ENCODE data around the gene DEFB125. TPM values are rescaled to one million over a fixed set of nuclear protein-coding genes. Genes with fewer than 3 reads are reported as not detected.

Gene DEFB125, protein sequence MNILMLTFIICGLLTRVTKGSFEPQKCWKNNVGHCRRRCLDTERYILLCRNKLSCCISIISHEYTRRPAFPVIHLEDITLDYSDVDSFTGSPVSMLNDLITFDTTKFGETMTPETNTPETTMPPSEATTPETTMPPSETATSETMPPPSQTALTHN
- not detected in 2 replicates for total RNA-seq (2012; rRNA removed)

- peaks cover 3% of the 10 kb centered on the region for H3K27me3 ChIP-seq (ENCODE audit: control insufficient read depth, insufficient read depth, low read length)
- H3K4me3 ChIP-seq (ENCODE audit: low read length): no peak within 1 kb of the TSS
- H3K9ac ChIP-seq (ENCODE audit: low read depth, low read length): no peak within 1 kb of the TSS
- H3K4me1 ChIP-seq (ENCODE audit: control insufficient read depth, insufficient read depth, low read length): no peaks in the 10 kb centered on the region
- no peak within 1 kb of the TSS for H3K4me2 ChIP-seq (ENCODE audit: low read length)
- no peaks in the 10 kb centered on the region for H3K36me3 ChIP-seq (ENCODE audit: insufficient read depth, low read length)
- no peaks in the 10 kb centered on the region for H3K9me3 ChIP-seq (replicated peaks; ENCODE audit: low read length)
These were observed at the start of gene DEFB125 for GRCh38 chr20:87401-87800. TSS of gene DEFB125 (plus strand) at chr20:87672. CDS start at chr20:87710, 38 bp downstream.

DNA sequence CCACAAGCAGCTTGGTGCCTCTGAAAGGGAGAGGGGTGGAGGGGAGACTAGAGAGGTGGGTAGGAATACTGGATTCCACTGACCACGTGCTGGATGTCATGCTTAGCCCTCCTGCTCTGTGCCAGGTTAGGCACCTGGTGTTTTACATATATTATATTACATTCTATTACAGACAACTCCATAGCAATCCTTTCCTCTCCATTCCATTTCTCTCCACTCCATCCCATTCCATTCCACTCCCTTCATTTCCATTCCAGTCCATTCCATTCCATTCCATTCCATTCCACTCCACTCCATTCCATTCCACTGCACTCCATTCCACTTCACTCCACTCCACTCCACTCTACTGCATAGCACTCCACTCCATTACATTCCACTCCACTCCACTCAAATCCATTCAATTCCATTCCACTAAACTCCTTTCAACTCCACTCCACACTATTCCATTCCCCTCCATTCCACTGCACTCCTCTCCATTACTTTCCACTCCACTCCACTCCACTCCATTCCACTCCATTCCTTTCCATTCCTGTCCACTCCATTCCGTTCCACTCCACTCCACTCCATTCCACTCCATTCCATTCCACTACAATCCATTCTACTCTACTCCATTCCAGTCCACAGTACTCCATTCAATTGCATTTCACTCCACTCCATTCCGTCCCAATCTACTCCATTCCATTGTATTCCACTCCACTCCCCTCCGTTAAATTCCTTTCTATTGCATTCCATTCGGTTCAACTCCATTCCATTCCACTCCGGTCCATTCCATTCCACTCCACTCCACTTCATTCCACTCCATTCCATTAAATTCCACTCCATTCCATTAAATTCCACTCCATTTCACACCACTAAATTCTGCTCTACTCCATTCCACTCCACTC, 27.2 kb upstream of the DEFB125 start:
- Histone ChIP-seq H3K36me3 (ENCODE audit: insufficient read depth, low read length) (no peaks in the 10 kb centered on the region), H3K4me3 (ENCODE audit: low read length) (no peak overlapping the region), H3K4me1 (ENCODE audit: control insufficient read depth, insufficient read depth, low read length) (no peaks in the 10 kb centered on the region), H3K9me3 (replicated peaks; ENCODE audit: low read length) (peaks cover 15% of the 10 kb centered on the region), H3K9ac (ENCODE audit: low read depth, low read length) (no peak overlapping the region), H3K4me2 (ENCODE audit: low read length) (no peak overlapping the region), H3K27me3 (ENCODE audit: control insufficient read depth, insufficient read depth, low read length) (no peaks in the 10 kb centered on the region)

GRCh38 chr20:61230-61629, 26.2 kb upstream of the DEFB125 start:
- no peak overlapping the region for H3K4me3 ChIP-seq (ENCODE audit: low read length)
- no peaks in the 10 kb centered on the region for H3K4me1 ChIP-seq (ENCODE audit: control insufficient read depth, insufficient read depth, low read length)
- no peaks in the 10 kb centered on the region for H3K36me3 ChIP-seq (ENCODE audit: insufficient read depth, low read length)
- peaks cover 15% of the 10 kb centered on the region for H3K9me3 ChIP-seq (replicated peaks; ENCODE audit: low read length)
- H3K27me3 ChIP-seq (ENCODE audit: control insufficient read depth, insufficient read depth, low read length): no peaks in the 10 kb centered on the region
- no peak overlapping the region for H3K4me2 ChIP-seq (ENCODE audit: low read length)
- H3K9ac ChIP-seq (ENCODE audit: low read depth, low read length): no peak overlapping the region

- Histone ChIP-seq H3K9ac (ENCODE audit: low read depth, low read length) (no peak overlapping the region), H3K4me2 (ENCODE audit: low read length) (no peak overlapping the region), H3K36me3 (ENCODE audit: insufficient read depth, low read length) (no peaks in the 10 kb centered on the region), H3K27me3 (ENCODE audit: control insufficient read depth, insufficient read depth, low read length) (no peaks in the 10 kb centered on the region), H3K4me3 (ENCODE audit: low read length) (no peak overlapping the region), H3K4me1 (ENCODE audit: control insufficient read depth, insufficient read depth, low read length) (no peaks in the 10 kb centered on the region), H3K9me3 (replicated peaks; ENCODE audit: low read length) (peaks cover 15% of the 10 kb centered on the region)
These were observed 25.7 kb upstream of the DEFB125 start for GRCh38 chr20:61757-62156.

- Histone ChIP-seq H3K27me3 (ENCODE audit: control insufficient read depth, insufficient read depth, low read length) (no peaks in the 10 kb centered on the region), H3K9ac (ENCODE audit: low read depth, low read length) (no peak overlapping the region), H3K36me3 (ENCODE audit: insufficient read depth, low read length) (no peaks in the 10 kb centered on the region), H3K4me1 (ENCODE audit: control insufficient read depth, insufficient read depth, low read length) (no peaks in the 10 kb centered on the region), H3K4me3 (ENCODE audit: low read length) (no peak overlapping the region), H3K4me2 (ENCODE audit: low read length) (no peak overlapping the region), H3K9me3 (replicated peaks; ENCODE audit: low read length) (peaks cover 15% of the 10 kb centered on the region)
These were observed 25.0 kb upstream of the DEFB125 start for GRCh38 chr20:62487-62886.

DNA sequence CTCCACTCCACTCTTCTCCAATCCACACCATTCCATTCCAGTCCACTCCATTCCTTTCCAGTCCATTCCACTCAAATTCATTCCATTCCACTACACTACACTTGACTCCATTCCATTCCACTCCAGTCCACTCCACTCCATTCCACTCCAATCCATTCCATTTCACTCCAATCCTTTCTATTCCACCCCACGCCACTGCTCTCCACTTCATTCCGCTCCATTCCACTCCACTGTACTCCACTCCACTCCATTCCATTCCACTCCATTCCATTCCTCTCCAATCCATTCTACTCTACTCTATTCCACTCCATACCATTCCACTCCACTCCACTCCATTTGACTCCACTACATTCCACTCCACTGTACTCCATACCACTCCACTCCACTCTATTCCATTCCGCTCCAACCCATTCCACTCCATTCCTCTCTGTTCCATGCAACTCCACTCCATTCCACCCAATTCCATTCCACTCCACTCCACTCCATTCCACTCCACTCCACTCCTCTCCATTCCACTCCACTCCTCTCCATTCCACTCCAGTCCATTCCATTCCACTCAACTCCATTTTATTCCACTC, 23.4 kb upstream of the DEFB125 start:
- Histone ChIP-seq H3K9me3 (replicated peaks; ENCODE audit: low read length) (peaks cover 15% of the 10 kb centered on the region), H3K9ac (ENCODE audit: low read depth, low read length) (no peak overlapping the region), H3K27me3 (ENCODE audit: control insufficient read depth, insufficient read depth, low read length) (no peaks in the 10 kb centered on the region), H3K4me2 (ENCODE audit: low read length) (no peak overlapping the region), H3K36me3 (ENCODE audit: insufficient read depth, low read length) (no peaks in the 10 kb centered on the region), H3K4me3 (ENCODE audit: low read length) (no peak overlapping the region), H3K4me1 (ENCODE audit: control insufficient read depth, insufficient read depth, low read length) (no peaks in the 10 kb centered on the region)

- peaks cover 15% of the 10 kb centered on the region for H3K9me3 ChIP-seq (replicated peaks; ENCODE audit: low read length)
- H3K4me2 ChIP-seq (ENCODE audit: low read length): no peak overlapping the region
- no peak overlapping the region for H3K4me3 ChIP-seq (ENCODE audit: low read length)
- no peaks in the 10 kb centered on the region for H3K4me1 ChIP-seq (ENCODE audit: control insufficient read depth, insufficient read depth, low read length)
- H3K27me3 ChIP-seq (ENCODE audit: control insufficient read depth, insufficient read depth, low read length): no peaks in the 10 kb centered on the region
- H3K36me3 ChIP-seq (ENCODE audit: insufficient read depth, low read length): no peaks in the 10 kb centered on the region
- H3K9ac ChIP-seq (ENCODE audit: low read depth, low read length): no peak overlapping the region
These were observed 22.6 kb upstream of the DEFB125 start for GRCh38 chr20:64766-65322.

DNA sequence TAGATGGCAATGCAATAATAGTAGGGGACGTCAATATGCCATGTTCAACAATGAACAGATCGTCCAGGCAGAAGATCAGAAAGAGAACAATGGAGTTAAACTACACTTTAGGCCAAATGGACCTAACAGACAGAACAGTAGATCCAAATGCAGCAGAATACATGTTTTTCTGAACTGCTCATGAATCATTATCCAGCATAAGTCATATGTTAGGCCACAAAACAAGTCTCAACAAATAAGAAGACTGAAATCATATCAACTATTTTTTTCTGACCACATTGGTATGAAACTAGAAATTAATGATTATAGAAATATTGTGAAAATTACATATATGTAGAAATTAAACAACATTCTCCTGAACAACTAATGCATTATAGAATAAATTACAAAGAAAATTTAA, 10.2 kb upstream of the DEFB125 start:
- peaks cover 7% of the 10 kb centered on the region for H3K27me3 ChIP-seq (ENCODE audit: control insufficient read depth, insufficient read depth, low read length)
- H3K4me3 ChIP-seq (ENCODE audit: low read length): no peak overlapping the region
- no peak overlapping the region for H3K4me2 ChIP-seq (ENCODE audit: low read length)
- no peaks in the 10 kb centered on the region for H3K9me3 ChIP-seq (replicated peaks; ENCODE audit: low read length)
- H3K4me1 ChIP-seq (ENCODE audit: control insufficient read depth, insufficient read depth, low read length): no peaks in the 10 kb centered on the region
- no peaks in the 10 kb centered on the region for H3K36me3 ChIP-seq (ENCODE audit: insufficient read depth, low read length)
- no peak overlapping the region for H3K9ac ChIP-seq (ENCODE audit: low read depth, low read length)

GRCh38 chr20:78338-78737, 9.1 kb upstream of the DEFB125 start:
- no peak overlapping the region for H3K4me2 ChIP-seq (ENCODE audit: low read length)
- peaks cover 10% of the 10 kb centered on the region for H3K27me3 ChIP-seq (ENCODE audit: control insufficient read depth, insufficient read depth, low read length)
- no peak overlapping the region for H3K9ac ChIP-seq (ENCODE audit: low read depth, low read length)

GRCh38 chr20:79565-79964, 7.9 kb upstream of the DEFB125 start:
- H3K9me3 ChIP-seq (replicated peaks; ENCODE audit: low read length): no peaks in the 10 kb centered on the region

More at GRCh38 chr20:78338-78737, 9.1 kb upstream of the DEFB125 start:
- Histone ChIP-seq H3K9me3 (replicated peaks; ENCODE audit: low read length) (no peaks in the 10 kb centered on the region), H3K4me3 (ENCODE audit: low read length) (no peak overlapping the region), H3K4me1 (ENCODE audit: control insufficient read depth, insufficient read depth, low read length) (no peaks in the 10 kb centered on the region), H3K36me3 (ENCODE audit: insufficient read depth, low read length) (no peaks in the 10 kb centered on the region)

GRCh38 chr20:90651-91050, 3.2 kb downstream of the DEFB125 start:
- Histone ChIP-seq H3K36me3 (ENCODE audit: insufficient read depth, low read length) (no peaks in the 10 kb centered on the region), H3K4me1 (ENCODE audit: control insufficient read depth, insufficient read depth, low read length) (no peaks in the 10 kb centered on the region), H3K4me3 (ENCODE audit: low read length) (no peak overlapping the region), H3K27me3 (ENCODE audit: control insufficient read depth, insufficient read depth, low read length) (no peaks in the 10 kb centered on the region), H3K4me2 (ENCODE audit: low read length) (no peak overlapping the region), H3K9me3 (replicated peaks; ENCODE audit: low read length) (no peaks in the 10 kb centered on the region), H3K9ac (ENCODE audit: low read depth, low read length) (no peak overlapping the region)

More at GRCh38 chr20:79565-79964, 7.9 kb upstream of the DEFB125 start:
- Histone ChIP-seq H3K36me3 (ENCODE audit: insufficient read depth, low read length) (no peaks in the 10 kb centered on the region), H3K9ac (ENCODE audit: low read depth, low read length) (no peak overlapping the region), H3K27me3 (ENCODE audit: control insufficient read depth, insufficient read depth, low read length) (peaks cover 7% of the 10 kb centered on the region), H3K4me3 (ENCODE audit: low read length) (no peak overlapping the region), H3K4me2 (ENCODE audit: low read length) (no peak overlapping the region), H3K4me1 (ENCODE audit: control insufficient read depth, insufficient read depth, low read length) (no peaks in the 10 kb centered on the region)
